NCI-H2227 (cell line): ENCODE data around the gene EIF4G1.
"Not testable (repeated sequence)": the region's sequence is repeated elsewhere in the genome, so short reads cannot be mapped to it uniquely, and the experiment has no call there.

ENCODE experiments used
- DNase-seq: peaks from one replicate; lab custom pipeline; 2025; ENCODE audit not compliant: unreplicated experiment; lab: John Stamatoyannopoulos, UW

EIF4G1 gene

DNA sequence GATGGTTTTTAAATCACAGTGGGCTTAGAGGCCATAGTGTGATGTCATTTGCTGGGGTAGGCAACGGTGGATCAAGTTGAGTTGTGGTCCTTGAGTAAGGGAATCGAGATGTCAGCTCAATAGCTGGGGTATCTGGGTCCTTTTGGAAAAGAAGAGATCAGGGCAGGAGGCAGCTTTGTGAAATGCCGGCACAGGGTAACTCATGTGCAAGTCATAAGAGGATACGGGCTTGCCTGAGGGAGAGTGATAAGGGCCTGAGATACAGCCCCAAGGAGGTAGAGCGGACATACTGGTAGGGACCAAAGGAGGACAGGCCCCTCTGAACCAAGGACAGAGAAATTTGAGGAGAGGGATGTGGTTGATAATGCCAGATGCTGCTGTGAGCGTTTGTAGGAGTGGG, 18.8 kb downstream of the EIF4G1 start:
- DNase-seq, result no peak

- DNase-seq, result no peak
Observed at GRCh38 chr3:184333700-184334099, 19.3 kb downstream of the EIF4G1 start.

DNA sequence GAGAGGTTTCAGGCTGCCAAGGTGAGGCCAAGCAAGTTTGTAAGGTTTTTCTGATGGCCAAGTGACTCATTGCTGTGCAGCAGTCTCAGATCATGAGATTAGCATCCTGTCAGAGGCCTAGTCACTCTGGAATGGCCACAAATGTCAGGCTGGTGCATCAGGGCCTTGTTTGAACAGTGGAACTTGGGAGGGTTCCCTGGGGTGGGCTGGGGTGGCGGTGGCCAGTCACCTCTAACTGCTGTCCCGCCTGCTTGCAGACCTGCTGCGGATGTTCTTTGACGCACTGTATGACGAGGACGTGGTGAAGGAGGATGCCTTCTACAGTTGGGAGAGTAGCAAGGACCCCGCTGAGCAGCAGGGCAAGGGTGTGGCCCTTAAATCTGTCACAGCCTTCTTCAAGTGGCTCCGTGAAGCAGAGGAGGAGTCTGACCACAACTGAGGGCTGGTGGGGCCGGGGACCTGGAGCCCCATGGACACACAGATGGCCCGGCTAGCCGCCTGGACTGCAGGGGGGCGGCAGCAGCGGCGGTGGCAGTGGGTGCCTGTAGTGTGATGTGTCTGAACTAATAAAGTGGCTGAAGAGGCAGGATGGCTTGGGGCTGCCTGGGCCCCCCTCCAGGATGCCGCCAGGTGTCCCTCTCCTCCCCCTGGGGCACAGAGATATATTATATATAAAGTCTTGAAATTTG, 20.2 kb downstream of the EIF4G1 start:
- DNase-seq, result no peak

DNA sequence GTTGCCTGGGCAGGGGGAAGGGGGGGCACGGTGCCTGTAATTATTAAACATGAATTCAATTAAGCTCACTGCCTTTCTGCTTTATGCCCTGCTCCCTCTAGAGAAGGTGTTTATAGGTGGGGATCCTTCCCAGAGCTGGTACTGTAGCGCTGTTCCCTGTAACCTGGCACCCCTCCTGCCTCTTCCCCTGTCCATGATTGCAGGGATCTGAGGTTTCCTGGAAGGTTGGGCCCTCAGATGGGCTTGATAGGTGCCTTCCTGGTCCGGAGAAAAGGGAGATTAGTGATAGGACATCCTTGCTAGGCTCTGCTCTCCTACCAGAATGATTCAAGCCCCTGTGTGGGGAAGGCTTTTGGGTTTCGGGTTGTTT, 20.9 kb downstream of the EIF4G1 start:
- peak; percentile 61 for DNase-seq

GRCh38 chr3:184335661-184336546, 21.5 kb downstream of the EIF4G1 start:
- DNase-seq, result peak; percentile 94

DNA sequence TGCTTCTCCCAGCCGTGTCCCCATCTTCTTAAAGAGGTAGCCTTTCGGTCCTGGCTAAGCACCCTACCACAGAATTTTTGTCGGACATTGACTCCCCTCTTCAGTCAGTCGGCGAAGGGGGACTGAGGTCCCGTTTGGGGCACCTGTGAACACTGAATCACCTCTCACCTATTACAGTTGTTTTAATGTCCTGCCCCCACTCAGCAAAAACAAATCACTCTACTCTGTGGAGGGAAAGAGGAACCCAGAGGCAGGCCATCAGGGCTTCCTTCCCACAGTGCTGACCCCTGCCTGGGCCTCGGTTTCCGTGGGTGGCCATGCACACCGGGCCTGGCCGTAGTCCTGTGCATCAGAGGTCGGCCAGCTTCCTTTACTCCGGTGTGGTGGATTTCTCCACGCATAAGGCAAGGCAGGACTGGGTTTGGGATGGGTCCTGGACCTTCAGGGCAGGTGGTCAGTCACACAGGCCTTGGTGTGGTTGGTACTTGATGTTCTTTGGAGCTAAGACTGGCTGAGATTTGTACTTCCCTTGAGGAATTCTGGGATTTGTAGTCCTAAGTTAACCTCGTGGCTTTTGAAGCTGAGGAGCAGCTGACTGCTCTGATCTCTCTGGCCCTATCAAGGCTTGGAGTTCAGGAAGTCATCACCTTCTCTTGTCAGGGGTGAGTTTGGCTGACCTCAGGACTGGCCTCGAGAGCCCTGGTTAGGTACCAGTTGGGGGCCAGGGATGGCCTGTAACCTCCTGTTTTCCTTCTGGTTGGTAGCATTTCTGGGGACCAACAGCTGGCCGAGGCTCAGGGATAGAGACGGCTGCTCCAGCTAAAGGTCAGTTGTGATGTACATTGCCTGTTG, 22.4 kb downstream of the EIF4G1 start:
- DNase-seq, result peak; percentile 62

DNA sequence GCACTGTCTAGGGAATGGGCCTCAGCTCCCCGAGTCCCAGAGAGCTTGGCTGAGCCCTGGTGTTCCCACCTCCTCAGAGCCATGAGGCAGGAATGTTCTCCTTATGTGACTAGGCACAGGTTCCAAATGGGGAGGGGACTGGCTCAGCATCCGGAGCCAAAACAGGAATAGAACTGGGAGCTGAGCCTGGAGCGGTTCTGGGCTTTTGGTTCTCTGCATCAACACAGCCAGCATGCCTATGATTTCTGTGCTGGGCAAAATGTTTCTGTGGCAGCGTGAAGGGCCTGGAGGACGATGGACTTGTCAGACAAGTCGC, 23.0 kb downstream of the EIF4G1 start, which contains the start of gene FAM131A:
FAM131A (plus strand) TSS at position 202 of the 316 bp plus-strand sequence; CDS start at position 233, 31 bp downstream.
- no peak for DNase-seq

GRCh38 chr3:184337981-184338380, 23.6 kb downstream of the EIF4G1 start:
- no peak for DNase-seq

GRCh38 chr3:184338511-184338945, 24.1 kb downstream of the EIF4G1 start:
- peak; percentile 98 for DNase-seq

DNA sequence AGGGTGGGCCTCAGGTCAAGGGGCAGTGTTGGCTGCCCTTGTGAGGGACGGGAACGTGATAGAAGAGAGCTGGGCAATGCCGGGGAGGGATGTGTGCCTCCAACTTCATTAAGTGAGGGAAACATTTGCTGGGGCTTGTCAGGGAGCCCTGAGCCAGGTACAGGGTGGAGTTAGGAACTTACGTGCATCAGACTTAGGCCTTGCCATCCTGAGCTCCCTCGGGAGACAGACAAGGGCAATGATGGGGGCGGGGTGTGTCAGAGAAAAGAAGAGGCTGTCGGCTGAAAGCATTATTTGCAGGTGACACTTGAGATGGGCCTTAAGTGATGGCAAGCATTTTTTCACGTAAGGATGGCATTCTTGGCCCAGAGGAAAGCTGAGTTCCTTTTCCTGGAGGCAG, 24.6 kb downstream of the EIF4G1 start:
- peak; percentile 71 for DNase-seq

- DNase-seq, result not testable (repeated sequence)
Observed at GRCh38 chr3:184339451-184340135, 25.2 kb downstream of the EIF4G1 start.

- DNase-seq, result no peak
Observed at GRCh38 chr3:184341925-184342324, 27.5 kb downstream of the EIF4G1 start.

DNA sequence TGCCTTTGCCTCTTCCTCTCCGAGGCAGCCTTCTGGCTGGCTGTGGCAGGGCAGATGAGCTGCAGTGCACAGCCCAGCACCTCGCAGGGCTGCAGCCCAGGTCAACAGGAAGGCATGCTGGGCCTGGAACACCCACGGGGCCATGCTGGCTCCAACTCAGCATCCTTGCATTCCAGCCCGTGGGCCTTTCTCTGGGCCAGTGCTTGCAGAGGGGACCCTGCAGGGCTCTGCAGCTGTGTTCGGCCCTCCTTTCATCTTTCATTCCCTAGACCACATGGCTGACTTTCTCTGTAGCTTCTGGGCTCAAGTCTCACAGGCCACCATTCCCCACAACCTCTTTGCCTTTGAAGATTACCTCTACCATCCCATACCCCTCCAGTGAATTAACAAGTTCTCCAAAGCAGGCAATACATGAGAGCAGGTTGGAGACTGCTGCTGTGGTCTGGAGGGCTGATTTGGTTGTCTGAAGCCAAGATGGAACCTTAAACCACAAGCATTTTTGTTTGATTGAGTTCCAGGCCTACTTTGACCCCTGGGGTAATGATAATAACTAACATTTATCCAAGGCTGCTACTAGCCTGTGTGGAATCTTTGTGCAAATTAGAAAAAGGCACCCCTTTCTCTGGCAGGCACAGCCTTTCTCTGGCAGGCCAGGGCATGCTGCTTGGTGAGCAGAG, 28.9 kb downstream of the EIF4G1 start:
- no peak for DNase-seq

DNA sequence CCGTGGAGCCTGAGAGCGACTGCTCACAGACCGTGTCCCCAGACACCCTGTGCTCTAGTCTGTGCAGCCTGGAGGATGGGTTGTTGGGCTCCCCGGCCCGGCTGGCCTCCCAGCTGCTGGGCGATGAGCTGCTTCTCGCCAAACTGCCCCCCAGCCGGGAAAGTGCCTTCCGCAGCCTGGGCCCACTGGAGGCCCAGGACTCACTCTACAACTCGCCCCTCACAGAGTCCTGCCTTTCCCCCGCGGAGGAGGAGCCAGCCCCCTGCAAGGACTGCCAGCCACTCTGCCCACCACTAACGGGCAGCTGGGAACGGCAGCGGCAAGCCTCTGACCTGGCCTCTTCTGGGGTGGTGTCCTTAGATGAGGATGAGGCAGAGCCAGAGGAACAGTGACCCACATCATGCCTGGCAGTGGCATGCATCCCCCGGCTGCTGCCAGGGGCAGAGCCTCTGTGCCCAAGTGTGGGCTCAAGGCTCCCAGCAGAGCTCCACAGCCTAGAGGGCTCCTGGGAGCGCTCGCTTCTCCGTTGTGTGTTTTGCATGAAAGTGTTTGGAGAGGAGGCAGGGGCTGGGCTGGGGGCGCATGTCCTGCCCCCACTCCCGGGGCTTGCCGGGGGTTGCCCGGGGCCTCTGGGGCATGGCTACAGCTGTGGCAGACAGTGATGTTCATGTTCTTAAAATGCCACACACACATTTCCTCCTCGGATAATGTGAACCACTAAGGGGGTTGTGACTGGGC, 30.3 kb downstream of the EIF4G1 start:
- DNase-seq, result no peak

- DNase-seq, result peak; percentile 86
Observed at GRCh38 chr3:184345317-184346144, 31.1 kb downstream of the EIF4G1 start.

- no peak for DNase-seq
Observed at GRCh38 chr3:184346480-184347190, 32.2 kb downstream of the EIF4G1 start.

GRCh38 chr3:184347321-184348056, 33.1 kb downstream of the EIF4G1 start:
- DNase-seq, result peak; percentile 35

- no peak for DNase-seq
Observed at GRCh38 chr3:184348057-184348382, 33.6 kb downstream of the EIF4G1 start.
